IMR-90 (cell line): ENCODE results near the gene MANSC1. TPM values are rescaled to one million over a fixed set of nuclear protein-coding genes. Genes with fewer than 3 reads are reported as not detected.

ENCODE experiments used
- ATAC-seq: fragments of 200-7000 bp; cut with Tn5 transposase; 2 replicates; pipeline ENCODE4 v1.9.1; 2020; ENCODE audit warnings: low read depth, mild to moderate bottlenecking, moderate library complexity
- BruUV-seq: library from RNA; stranded (reverse); fragments of 400-500 nt; replicated peaks from 2 replicates; lab custom pipeline; 2021; lab: Mats Ljungman, UMichigan
- CTCF ChIA-PET: fragments of 300-600 bp; formaldehyde crosslinking; extraction: SDS; loops from one replicate; lab custom pipeline; 2021; ENCODE audit warnings: antibody characterized with exemption; lab: Yijun Ruan, JAX
- POLR2A ChIA-PET: fragments of 300-600 bp; sonication (Branson Sonifier 250); formaldehyde crosslinking; loops from one replicate; lab custom pipeline; 2022; ENCODE audit warnings: antibody characterized with exemption; ENCODE audit not compliant: unreplicated experiment; lab: Charles Lee
- DNase-seq: peaks from one replicate; pipeline ENCODE4 v3.0.0; 2013
- H2AFZ ChIP-seq: replicated peaks from 2 replicates; pipeline ENCODE3; 2013; ENCODE audit warnings: low read length, mild to moderate bottlenecking; ENCODE audit not compliant: poor library complexity
- H2AK5ac ChIP-seq: 2 replicates; pipeline ENCODE4 v1.6.1; 2013; ENCODE audit warnings: low read depth, low read length, inconsistent platforms
- H2AK9ac ChIP-seq: replicated peaks from 2 replicates; pipeline ENCODE3; 2013; ENCODE audit warnings: mild to moderate bottlenecking, low read depth, low read length, moderate library complexity; ENCODE audit not compliant: poor library complexity
- H2BK120ac ChIP-seq: 2 replicates; pipeline ENCODE4 v1.6.1; 2013; ENCODE audit warnings: low read depth, low read length, inconsistent platforms
- H2BK15ac ChIP-seq: 3 replicates; pipeline ENCODE4 v1.6.1; 2013; ENCODE audit warnings: low read depth, low read length, inconsistent platforms
- H2BK20ac ChIP-seq: 2 replicates; pipeline ENCODE4 v1.6.1; 2013; ENCODE audit warnings: low read depth, mild to moderate bottlenecking, inconsistent platforms, low read length, moderate library complexity
- H2BK5ac ChIP-seq: 2 replicates; pipeline ENCODE4 v1.6.1; 2013; ENCODE audit warnings: mild to moderate bottlenecking, low read depth, low read length, inconsistent platforms; ENCODE audit not compliant: poor library complexity, severe bottlenecking
- H3K14ac ChIP-seq: replicated peaks from 2 replicates; pipeline ENCODE4 v1.6.1; 2013; ENCODE audit warnings: low read depth, low read length, inconsistent platforms
- H3K18ac ChIP-seq: 2 replicates; pipeline ENCODE4 v1.6.1; 2013; ENCODE audit warnings: low read depth, low read length, control low read depth
- H3K23ac ChIP-seq: 2 replicates; pipeline ENCODE4 v1.6.1; 2013; ENCODE audit warnings: low read depth, low read length, inconsistent platforms
- H3K27ac ChIP-seq: 2 replicates; pipeline ENCODE4 v1.5.1; 2013; ENCODE audit warnings: mild to moderate bottlenecking, control low read depth, low read length; ENCODE audit not compliant: insufficient read depth
- H3K27me3 ChIP-seq: 2 replicates; pipeline ENCODE4 v1.6.1; 2013; ENCODE audit warnings: low read length; ENCODE audit not compliant: control insufficient read depth, insufficient read depth
- H3K36me3 ChIP-seq: 2 replicates; pipeline ENCODE4 v1.6.1; 2013; ENCODE audit warnings: low read length, mixed read lengths; ENCODE audit not compliant: control insufficient read depth, insufficient read depth
- H3K4ac ChIP-seq: 2 replicates; pipeline ENCODE4 v1.6.1; 2013; ENCODE audit warnings: low read depth, low read length, inconsistent platforms
- H3K4me1 ChIP-seq: 2 replicates; pipeline ENCODE4 v1.6.1; 2013; ENCODE audit warnings: low read length, mixed read lengths; ENCODE audit not compliant: control insufficient read depth, insufficient read depth
- H3K4me2 ChIP-seq: 2 replicates; pipeline ENCODE4 v1.6.1; 2013; ENCODE audit warnings: low read depth, mild to moderate bottlenecking, control low read depth, low read length, moderate library complexity
- H3K4me3 ChIP-seq: 2 replicates; pipeline ENCODE4 v1.5.1; 2013; ENCODE audit warnings: low read depth, mild to moderate bottlenecking, control low read depth, low read length, moderate library complexity; ENCODE audit not compliant: insufficient read depth
- H3K56ac ChIP-seq: 2 replicates; pipeline ENCODE4 v1.6.1; 2013; ENCODE audit warnings: low read length, inconsistent platforms; ENCODE audit not compliant: insufficient read depth; ENCODE audit errors: extremely low read depth
- H3K79me1 ChIP-seq, 2 experiments: 2 replicates each; pipeline ENCODE4 v1.6.1; 2013; ENCODE audit warnings: low read length in 2 of 2, inconsistent platforms in 1 of 2, low read depth in 1 of 2
- H3K9ac ChIP-seq: 2 replicates; pipeline ENCODE4 v1.6.1; 2013; ENCODE audit warnings: low read depth, low read length, control low read depth
- H3K9me1 ChIP-seq: 2 replicates; pipeline ENCODE4 v1.6.1; 2013; ENCODE audit warnings: low read length, inconsistent platforms; ENCODE audit not compliant: insufficient read depth
- H3K9me3 ChIP-seq: 2 replicates; pipeline ENCODE4 v1.6.1; 2013; ENCODE audit warnings: low read length; ENCODE audit not compliant: control insufficient read depth, insufficient read depth
- H4K20me1 ChIP-seq: 2 replicates; pipeline ENCODE4 v1.6.1; 2013; ENCODE audit warnings: low read length, inconsistent platforms; ENCODE audit not compliant: insufficient read depth
- H4K5ac ChIP-seq: 2 replicates; pipeline ENCODE4 v1.6.1; 2013; ENCODE audit warnings: mild to moderate bottlenecking, low read depth, low read length, control low read depth
- H4K8ac ChIP-seq, 2 experiments: 2 replicates each; pipeline ENCODE4 v1.6.1; 2013; ENCODE audit warnings: low read depth in 2 of 2, low read length in 2 of 2, control low read depth in 1 of 2, inconsistent platforms in 1 of 2
- H4K91ac ChIP-seq: 2 replicates; pipeline ENCODE4 v1.6.1; 2013; ENCODE audit warnings: low read depth, low read length, inconsistent platforms; ENCODE audit not compliant: insufficient read depth
- BHLHE40 ChIP-seq: fragments of 150-350 bp; IDR thresholded peaks from 2 replicates; pipeline ENCODE4 v1.6.1; 2016; ENCODE audit warnings: mild to moderate bottlenecking, low read depth, low read length
- CEBPB ChIP-seq: IDR thresholded peaks from 2 replicates; pipeline ENCODE4 v1.6.1; 2012; ENCODE audit warnings: low read depth, low read length, improper control_type of control experiment
- CHD1 ChIP-seq: IDR thresholded peaks from 2 replicates; pipeline ENCODE4 v1.6.1; 2012; ENCODE audit warnings: low read depth, low read length, improper control_type of control experiment
- CTCF ChIP-seq: conservative IDR thresholded peaks from 2 replicates; pipeline ENCODE4 v1.5.1; 2012; ENCODE audit warnings: mild to moderate bottlenecking, low read depth, low read length, improper control_type of control experiment
- FOS ChIP-seq: fragments of 150-350 bp; IDR thresholded peaks from 2 replicates; pipeline ENCODE4 v1.6.1; 2016; ENCODE audit warnings: low read depth, low read length
- MAZ ChIP-seq: IDR thresholded peaks from 2 replicates; pipeline ENCODE4 v1.6.1; 2012; ENCODE audit warnings: low read depth, mild to moderate bottlenecking, low read length, improper control_type of control experiment, moderate library complexity, borderline replicate concordance
- MXI1 ChIP-seq: IDR thresholded peaks from 2 replicates; pipeline ENCODE4 v1.6.1; 2012; ENCODE audit warnings: low read depth, mild to moderate bottlenecking, low read length, moderate library complexity, borderline replicate concordance
- NFE2L2 ChIP-seq: fragments of 150-350 bp; IDR thresholded peaks from 2 replicates; pipeline ENCODE4 v1.6.1; 2016; ENCODE audit warnings: low read depth, mild to moderate bottlenecking, low read length
- POLR2A ChIP-seq: IDR thresholded peaks from 2 replicates; pipeline ENCODE4 v1.6.1; 2012; ENCODE audit warnings: mild to moderate bottlenecking, low read depth, low read length
- RCOR1 ChIP-seq: IDR thresholded peaks from 2 replicates; pipeline ENCODE4 v1.6.1; 2012; ENCODE audit warnings: mild to moderate bottlenecking, low read length, improper control_type of control experiment; ENCODE audit not compliant: insufficient replicate concordance
- SMC3 ChIP-seq: fragments of 150-350 bp; IDR thresholded peaks from 2 replicates; pipeline ENCODE4 v1.6.1; 2016; ENCODE audit warnings: low read depth, mild to moderate bottlenecking, antibody characterized with exemption, low read length, moderate library complexity
- USF2 ChIP-seq: fragments of 150-350 bp; IDR thresholded peaks from 2 replicates; pipeline ENCODE4 v1.6.1; 2017; ENCODE audit warnings: mild to moderate bottlenecking, antibody characterized with exemption, low read length, low read depth
- WGBS, 2 experiments: methylation state at CpG; one replicate each; pipeline versions ENCODE4 v1.1.5 to v1.1.7; 2013; ENCODE audit warnings: missing lambda C conversion rate in 2 of 2; ENCODE audit not compliant: insufficient read length in 1 of 2; ENCODE audit errors: extremely low coverage in 2 of 2; 5-methylcytosine and 5-hydroxymethylcytosine counted together
- dilution Hi-C: fragments of 300-500 bp; cut with HindIII; formaldehyde crosslinking; loops from one replicate; pipeline ENCODE4 v1.14.3; 2018; ENCODE audit warnings: low sequenced_read_pairs; ENCODE audit not compliant: unreplicated experiment
- in situ Hi-C: fragments of 300-500 bp; cut with MboI; formaldehyde crosslinking; loops from 3 replicates; pipeline ENCODE4 v1.14.3; 2019; ENCODE audit warnings: low sequenced_read_pairs, inconsistent platforms, mixed read lengths
- intact Hi-C: fragments of 100-400 bp; cut with micrococcal nuclease; formaldehyde crosslinking; loops from 2 replicates; pipeline ENCODE4 v1.10.0; 2022
- polyA plus RNA-seq, 3 experiments: library from polyadenylated mRNA; depleted of rRNA; stranded (reverse); fragments of >200 nt; gene quantifications; 2 replicates each; pipeline ENCODE4 v1.2.3, GENCODE V29; 2012; ENCODE audit warnings: low replicate concordance in 1 of 3
- total RNA-seq: library from RNA; depleted of rRNA; stranded (reverse); fragments of >200 nt; gene quantifications from 2 replicates; pipeline ENCODE4 v1.2.3, GENCODE V29; 2012

MANSC1 gene
- total and polyA plus RNA-seq, 2 of the 4 experiments (the other 2 are of a cell fraction): 1.1 to 2.2 TPM

GRCh38 chr12:12365446-12365802, 15.4 kb upstream of the MANSC1 start:
- POLR2A ChIA-PET: no interaction called here
- H3K56ac ChIP-seq: no peak overlapping the region
- no peak overlapping the region for H2AK5ac ChIP-seq
- TF ChIP-seq USF2: no peak
- no peak for TF ChIP-seq MAZ
- TF ChIP-seq SMC3: no peak
- no peak for TF ChIP-seq CTCF
- TF ChIP-seq CEBPB: no peak
- TF ChIP-seq FOS: no peak
- no peak for TF ChIP-seq NFE2L2
- no peak for TF ChIP-seq RCOR1
- no peak for TF ChIP-seq MXI1
- TF ChIP-seq CHD1: no peak
- TF ChIP-seq POLR2A: no peak
- TF ChIP-seq BHLHE40: no peak
- H2BK5ac ChIP-seq: no peak overlapping the region
- peaks cover 6% of the 10 kb centered on the region for H3K4me1 ChIP-seq
- H3K18ac ChIP-seq: no peak overlapping the region; the same call in 1 of the 2 replicates
- no peak overlapping the region for H4K5ac ChIP-seq
- no peak overlapping the region for H4K91ac ChIP-seq
- H3K79me1 ChIP-seq: peaks cover 11 to 14% of the 10 kb centered on the region in 2 experiments; a peak in 3 of 4 replicates
- dilution Hi-C loops: no loop called here
- peaks cover 4% of the 10 kb centered on the region for H3K36me3 ChIP-seq
- in situ Hi-C loops: no loop called here
- peak overlapping the region; percentile 35; the same call in 1 of the 2 replicates for H3K4ac ChIP-seq
- H3K4me2 ChIP-seq: no peak overlapping the region; the same call in 1 of the 2 replicates
- no peak for ATAC-seq
- DNase-seq: no peak
- H2BK15ac ChIP-seq: no peak overlapping the region
- no TSS peak for BruUV-seq
- no peak overlapping the region for H3K4me3 ChIP-seq
- peak overlapping the region; percentile 43; the same call in 1 of the 2 replicates for H3K27ac ChIP-seq
- H2AFZ ChIP-seq: no peak overlapping the region
- no peak overlapping the region for H2BK120ac ChIP-seq
- WGBS, 2 experiments: no CpG with 5 or more reads among the region's 5 CpGs
- no peak overlapping the region for H3K14ac ChIP-seq
- CTCF ChIA-PET: interaction anchor here (1.0 kb wide), 1 partner anchor 16 kb away, joined by 4 read pairs; the partner anchor contains the start of gene MANSC1
- no peak overlapping the region for H3K9ac ChIP-seq
- H4K8ac ChIP-seq: no peak overlapping the region
- no peaks in the 10 kb centered on the region for H3K9me3 ChIP-seq
- no peak overlapping the region for H2AK9ac ChIP-seq
- no peaks in the 10 kb centered on the region for H3K27me3 ChIP-seq
- H4K20me1 ChIP-seq: no peaks in the 10 kb centered on the region
- no peak overlapping the region; the same call in 1 of the 2 replicates for H3K23ac ChIP-seq
- H3K9me1 ChIP-seq: no peaks in the 10 kb centered on the region; the same call in 1 of the 2 replicates
- intact Hi-C loops: no loop called here
- H2BK20ac ChIP-seq: no peak overlapping the region; the same call in 1 of the 2 replicates
